Measurements from ENCODE around the gene TOR1AIP1.

Gene TOR1AIP1

DNA sequence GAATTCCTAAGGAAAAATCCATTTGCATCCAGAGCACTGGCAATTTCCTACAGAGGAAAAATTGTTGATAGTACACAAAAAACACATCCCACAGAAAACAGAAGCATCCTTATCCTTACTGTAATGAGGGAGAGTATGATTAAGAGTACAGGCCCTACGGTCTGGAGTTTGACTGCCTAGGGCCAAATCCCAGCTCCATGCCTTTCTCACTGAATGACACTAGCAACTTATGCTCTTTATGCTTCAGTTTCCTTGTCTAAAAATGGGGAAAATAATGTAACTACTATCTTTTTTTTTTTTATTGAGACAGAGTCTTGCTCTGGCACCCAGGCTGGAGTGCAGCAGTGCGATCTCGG lies 44.7 kb downstream of the TOR1AIP1 start:
- TF ChIP-seq SIN3A (IDR thresholded peaks at IDR 0.05; ENCODE audit: borderline replicate concordance, insufficient read depth, low read length) (no peak), FOXP2 (optimal IDR thresholded peaks at IDR 0.05; ENCODE audit: borderline replicate concordance, extremely low read depth, extremely low read length, insufficient read depth) (no peak), TAF1 (IDR thresholded peaks at IDR 0.05; ENCODE audit: borderline replicate concordance, insufficient read depth, low read length) (no peak), POLR2AphosphoS5 (IDR thresholded peaks at IDR 0.05; ENCODE audit: low read depth, low read length) (no peak)
- TF ChIP-seq, protein P1, sequence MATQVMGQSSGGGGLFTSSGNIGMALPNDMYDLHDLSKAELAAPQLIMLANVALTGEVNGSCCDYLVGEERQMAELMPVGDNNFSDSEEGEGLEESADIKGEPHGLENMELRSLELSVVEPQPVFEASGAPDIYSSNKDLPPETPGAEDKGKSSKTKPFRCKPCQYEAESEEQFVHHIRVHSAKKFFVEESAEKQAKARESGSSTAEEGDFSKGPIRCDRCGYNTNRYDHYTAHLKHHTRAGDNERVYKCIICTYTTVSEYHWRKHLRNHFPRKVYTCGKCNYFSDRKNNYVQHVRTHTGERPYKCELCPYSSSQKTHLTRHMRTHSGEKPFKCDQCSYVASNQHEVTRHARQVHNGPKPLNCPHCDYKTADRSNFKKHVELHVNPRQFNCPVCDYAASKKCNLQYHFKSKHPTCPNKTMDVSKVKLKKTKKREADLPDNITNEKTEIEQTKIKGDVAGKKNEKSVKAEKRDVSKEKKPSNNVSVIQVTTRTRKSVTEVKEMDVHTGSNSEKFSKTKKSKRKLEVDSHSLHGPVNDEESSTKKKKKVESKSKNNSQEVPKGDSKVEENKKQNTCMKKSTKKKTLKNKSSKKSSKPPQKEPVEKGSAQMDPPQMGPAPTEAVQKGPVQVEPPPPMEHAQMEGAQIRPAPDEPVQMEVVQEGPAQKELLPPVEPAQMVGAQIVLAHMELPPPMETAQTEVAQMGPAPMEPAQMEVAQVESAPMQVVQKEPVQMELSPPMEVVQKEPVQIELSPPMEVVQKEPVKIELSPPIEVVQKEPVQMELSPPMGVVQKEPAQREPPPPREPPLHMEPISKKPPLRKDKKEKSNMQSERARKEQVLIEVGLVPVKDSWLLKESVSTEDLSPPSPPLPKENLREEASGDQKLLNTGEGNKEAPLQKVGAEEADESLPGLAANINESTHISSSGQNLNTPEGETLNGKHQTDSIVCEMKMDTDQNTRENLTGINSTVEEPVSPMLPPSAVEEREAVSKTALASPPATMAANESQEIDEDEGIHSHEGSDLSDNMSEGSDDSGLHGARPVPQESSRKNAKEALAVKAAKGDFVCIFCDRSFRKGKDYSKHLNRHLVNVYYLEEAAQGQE (IDR thresholded peaks at IDR 0.05; ENCODE audit: insufficient read depth in 1 of 2, low read depth in 2 of 2, low read length in 2 of 2): no peak

DNA sequence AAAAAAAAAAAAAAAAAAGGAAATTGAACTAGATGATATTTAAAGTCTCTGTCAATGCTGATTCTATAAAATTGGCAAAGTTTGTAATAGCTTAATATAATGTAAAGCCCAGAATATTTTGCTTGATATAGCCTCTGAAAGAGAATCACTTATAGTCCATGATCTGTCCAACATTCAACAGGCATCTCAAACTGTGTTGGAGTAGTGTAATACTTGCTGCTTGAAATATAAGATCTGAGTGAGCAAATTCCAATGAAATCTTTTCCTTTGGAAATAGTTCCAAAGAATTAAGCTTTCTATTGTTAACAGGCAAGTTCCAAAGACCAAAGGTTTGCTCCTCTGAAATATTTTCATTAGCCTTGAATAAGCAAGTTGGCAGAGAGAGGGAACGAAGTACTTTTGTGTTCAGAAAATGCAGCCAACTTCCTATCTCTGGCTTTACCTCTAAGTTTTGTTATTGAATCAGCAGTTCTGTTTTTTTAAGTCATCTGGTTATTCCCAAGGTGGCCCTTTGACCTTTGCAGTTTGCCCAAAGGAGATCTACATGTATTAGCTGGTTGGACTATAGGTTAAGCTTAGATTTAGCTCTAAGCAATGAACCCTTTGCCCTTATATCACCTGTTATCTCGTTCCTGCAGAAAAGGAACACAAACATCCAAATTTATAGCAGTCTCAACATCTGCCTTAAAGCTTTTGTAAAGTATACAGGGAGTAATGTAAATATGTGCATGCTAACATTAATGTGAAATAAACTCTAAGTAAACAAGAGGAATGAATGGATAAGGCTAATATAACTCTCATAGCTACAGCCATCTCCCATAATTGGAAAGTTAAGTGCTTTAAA lies 48.1 kb downstream of the TOR1AIP1 start:
- TF ChIP-seq SIN3A (IDR thresholded peaks at IDR 0.05; ENCODE audit: borderline replicate concordance, insufficient read depth, low read length): no peak
- TF ChIP-seq, protein P1 (IDR thresholded peaks at IDR 0.05; ENCODE audit: insufficient read depth in 1 of 2, low read depth in 2 of 2, low read length in 2 of 2): no peak
- no peak for TF ChIP-seq TAF1 (IDR thresholded peaks at IDR 0.05; ENCODE audit: borderline replicate concordance, insufficient read depth, low read length)
- TF ChIP-seq FOXP2 (optimal IDR thresholded peaks at IDR 0.05; ENCODE audit: borderline replicate concordance, extremely low read depth, extremely low read length, insufficient read depth): no peak

DNA sequence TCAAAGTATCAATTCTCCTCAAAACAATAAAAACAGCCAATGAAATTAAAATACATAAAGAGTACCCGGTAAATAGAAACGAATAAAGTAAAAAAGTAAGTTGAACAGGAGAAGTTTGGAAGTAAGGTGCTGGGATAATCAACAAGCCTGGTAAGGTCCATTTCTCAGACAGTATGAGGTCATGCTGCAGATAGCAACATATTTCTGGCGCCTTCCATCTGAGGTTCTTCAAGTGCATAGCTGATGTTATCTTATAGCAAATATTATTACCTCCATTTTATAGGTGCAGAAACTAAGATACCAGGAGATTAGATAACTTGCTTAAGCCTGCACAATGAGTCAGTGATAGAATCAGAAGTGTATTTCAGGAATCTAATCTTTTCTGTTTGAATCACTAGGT lies 48.8 kb downstream of the TOR1AIP1 start:
- TF ChIP-seq TAF1 (IDR thresholded peaks at IDR 0.05; ENCODE audit: borderline replicate concordance, insufficient read depth, low read length) (no peak), FOXP2 (optimal IDR thresholded peaks at IDR 0.05; ENCODE audit: borderline replicate concordance, extremely low read depth, extremely low read length, insufficient read depth) (no peak), SIN3A (IDR thresholded peaks at IDR 0.05; ENCODE audit: borderline replicate concordance, insufficient read depth, low read length) (no peak), POLR2AphosphoS5 (IDR thresholded peaks at IDR 0.05; ENCODE audit: low read depth, low read length) (no peak)
- TF ChIP-seq, protein P1 (IDR thresholded peaks at IDR 0.05; ENCODE audit: insufficient read depth in 1 of 2, low read depth in 2 of 2, low read length in 2 of 2): no peak

DNA sequence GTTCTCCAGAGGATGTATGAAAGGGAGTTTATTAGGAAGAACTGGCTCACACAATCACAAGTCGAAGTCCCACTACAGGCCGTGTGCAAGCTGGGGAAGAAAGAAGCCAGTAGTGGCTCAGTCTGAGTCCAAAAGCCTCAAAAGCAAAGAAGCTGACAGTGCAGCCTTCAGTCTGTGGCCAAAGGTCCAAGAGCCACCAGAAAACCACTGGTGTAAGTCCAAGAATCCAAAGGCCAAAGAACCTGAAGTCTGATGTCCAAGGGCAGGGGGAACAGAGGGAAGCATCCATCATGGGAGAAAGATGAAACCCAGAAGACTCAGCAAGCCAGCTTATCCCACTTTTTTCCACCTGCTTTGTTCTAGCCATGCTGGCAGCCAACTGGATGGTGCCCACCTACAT lies 51.1 kb downstream of the TOR1AIP1 start:
- TF ChIP-seq, protein P1 (IDR thresholded peaks at IDR 0.05; ENCODE audit: insufficient read depth in 1 of 2, low read depth in 2 of 2, low read length in 2 of 2): no peak
- no peak for TF ChIP-seq SIN3A (IDR thresholded peaks at IDR 0.05; ENCODE audit: borderline replicate concordance, insufficient read depth, low read length)
- no peak for TF ChIP-seq TAF1 (IDR thresholded peaks at IDR 0.05; ENCODE audit: borderline replicate concordance, insufficient read depth, low read length)
- no peak for TF ChIP-seq FOXP2 (optimal IDR thresholded peaks at IDR 0.05; ENCODE audit: borderline replicate concordance, extremely low read depth, extremely low read length, insufficient read depth)
- TF ChIP-seq POLR2AphosphoS5 (IDR thresholded peaks at IDR 0.05; ENCODE audit: low read depth, low read length): no peak

All from PFSK-1 (cell line).